Measurements from ENCODE around the gene TIGD6.

- no peak for TF ChIP-seq POLR2A (IDR thresholded peaks at IDR 0.05)
- TF ChIP-seq, protein P1, sequence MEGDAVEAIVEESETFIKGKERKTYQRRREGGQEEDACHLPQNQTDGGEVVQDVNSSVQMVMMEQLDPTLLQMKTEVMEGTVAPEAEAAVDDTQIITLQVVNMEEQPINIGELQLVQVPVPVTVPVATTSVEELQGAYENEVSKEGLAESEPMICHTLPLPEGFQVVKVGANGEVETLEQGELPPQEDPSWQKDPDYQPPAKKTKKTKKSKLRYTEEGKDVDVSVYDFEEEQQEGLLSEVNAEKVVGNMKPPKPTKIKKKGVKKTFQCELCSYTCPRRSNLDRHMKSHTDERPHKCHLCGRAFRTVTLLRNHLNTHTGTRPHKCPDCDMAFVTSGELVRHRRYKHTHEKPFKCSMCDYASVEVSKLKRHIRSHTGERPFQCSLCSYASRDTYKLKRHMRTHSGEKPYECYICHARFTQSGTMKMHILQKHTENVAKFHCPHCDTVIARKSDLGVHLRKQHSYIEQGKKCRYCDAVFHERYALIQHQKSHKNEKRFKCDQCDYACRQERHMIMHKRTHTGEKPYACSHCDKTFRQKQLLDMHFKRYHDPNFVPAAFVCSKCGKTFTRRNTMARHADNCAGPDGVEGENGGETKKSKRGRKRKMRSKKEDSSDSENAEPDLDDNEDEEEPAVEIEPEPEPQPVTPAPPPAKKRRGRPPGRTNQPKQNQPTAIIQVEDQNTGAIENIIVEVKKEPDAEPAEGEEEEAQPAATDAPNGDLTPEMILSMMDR (IDR thresholded peaks at IDR 0.05) = no peak
Observed at GRCh38 chr5:149982505-149982904, 17.9 kb downstream of the TIGD6 start.
